Ovary (tissue), 3 donors: Measurements from ENCODE around the gene TREML1.

Source experiments
- CTCF ChIP-seq, 3 donors: fragments of 450-650 bp in 2 of 3; fragments of 200-600 bp in 1 of 3; IDR thresholded peaks; one replicate each; pipeline versions ENCODE4 v1.5.1 to v1.8.0; 2016 to 2022; ENCODE audit warnings: antibody characterized with exemption in 3 of 3, mild to moderate bottlenecking in 1 of 3
- EP300 ChIP-seq: sonication (generic); formaldehyde crosslinking; IDR thresholded peaks from one replicate; pipeline ENCODE4 v1.6.1; 2017; ENCODE audit warnings: antibody characterized with exemption
- donor health status: DM: no; HTN: no; CAD: no.

- TF ChIP-seq EP300 = no peak
- TF ChIP-seq CTCF (IDR thresholded peaks at IDR 0.05) = no peak
These were observed 1.1 kb upstream of the TREML1 start for GRCh38 chr6:41155132-41155805.
